ENCODE results near the gene SHANK2.

DNA sequence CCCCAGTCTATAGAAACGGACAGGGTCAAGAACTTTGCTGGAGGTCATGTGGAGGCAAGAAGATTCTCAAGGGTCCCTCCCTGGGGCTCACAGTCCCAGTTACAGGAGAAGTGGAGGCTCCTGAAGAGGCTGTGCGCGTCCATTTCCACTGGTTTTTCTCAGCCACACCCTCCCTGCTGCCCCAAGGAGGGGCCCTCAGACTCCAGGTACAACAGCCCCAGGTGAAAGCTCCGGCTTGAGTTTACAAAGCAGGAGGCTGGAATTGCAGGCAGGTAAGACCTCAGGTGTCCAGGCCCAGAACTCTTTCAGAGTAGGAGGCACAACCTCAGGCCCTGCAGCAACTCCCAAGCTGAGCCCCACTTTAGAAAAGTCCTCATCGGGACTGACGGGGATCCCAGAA is 3.1 kb downstream of the SHANK2 start:
- TF ChIP-seq CTCF (IDR thresholded peaks at IDR 0.05; ENCODE audit: insufficient read depth, low read length, poor library complexity, severe bottlenecking) (no peak), EZH2phosphoT487 (conservative IDR thresholded peaks at IDR 0.05; ENCODE audit: low read length) (no peak)
